HG02759 (cell line): ENCODE data around the gene EDDM3A.
"Not testable (repeated sequence)": the region's sequence is repeated elsewhere in the genome, so short reads cannot be mapped to it uniquely, and the experiment has no call there.

Experiments
- ATAC-seq: cut with Tn5 transposase; IDR thresholded peaks from one replicate; pipeline ENCODE4 v1.9.1; 2021; ENCODE audit warnings: mild to moderate bottlenecking, moderate library complexity; ENCODE audit not compliant: unreplicated experiment

EDDM3A gene

GRCh38 chr14:20745571-20746358 is at the start of gene EDDM3A:
Gene EDDM3A (plus strand): TSS chr14:20745887. CDS start chr14:20747581, 1,694 bp downstream.
- no peak for ATAC-seq

- no peak for ATAC-seq
These were observed 48.9 kb upstream of the EDDM3A start for GRCh38 chr14:20696764-20697163.

- ATAC-seq: no peak
These were observed 48.2 kb upstream of the EDDM3A start for GRCh38 chr14:20697273-20698017.

- no peak for ATAC-seq
These were observed 47.7 kb upstream of the EDDM3A start for GRCh38 chr14:20698018-20698329.

GRCh38 chr14:20698934-20699333 is 46.8 kb upstream of the EDDM3A start:
- ATAC-seq: no peak

- ATAC-seq: no peak
These were observed 45.8 kb upstream of the EDDM3A start for GRCh38 chr14:20699931-20700330.

GRCh38 chr14:20700965-20701364 is 44.7 kb upstream of the EDDM3A start:
- not testable (repeated sequence) for ATAC-seq

GRCh38 chr14:20706657-20707355 is 38.9 kb upstream of the EDDM3A start:
- no peak for ATAC-seq

- no peak for ATAC-seq
These were observed 38.1 kb upstream of the EDDM3A start for GRCh38 chr14:20707622-20708021.

- ATAC-seq: no peak
These were observed 34.4 kb upstream of the EDDM3A start for GRCh38 chr14:20711261-20711660.

GRCh38 chr14:20711685-20712084 is 34.0 kb upstream of the EDDM3A start:
- ATAC-seq: no peak

- no peak for ATAC-seq
These were observed 32.8 kb upstream of the EDDM3A start for GRCh38 chr14:20712904-20713303.

GRCh38 chr14:20714593-20715250 is 31.0 kb upstream of the EDDM3A start:
- no peak for ATAC-seq

- no peak for ATAC-seq
These were observed 25.9 kb upstream of the EDDM3A start for GRCh38 chr14:20719777-20720176.

- ATAC-seq: no peak
These were observed 24.9 kb upstream of the EDDM3A start for GRCh38 chr14:20720741-20721140.

- ATAC-seq: no peak
These were observed 23.7 kb upstream of the EDDM3A start for GRCh38 chr14:20722016-20722415.

- ATAC-seq: no peak
These were observed 22.2 kb upstream of the EDDM3A start for GRCh38 chr14:20723488-20723887.

GRCh38 chr14:20726121-20726520 is 19.6 kb upstream of the EDDM3A start:
- not testable (repeated sequence) for ATAC-seq

- no peak for ATAC-seq
These were observed 19.2 kb upstream of the EDDM3A start for GRCh38 chr14:20726531-20726930.

- ATAC-seq: no peak
These were observed 14.8 kb upstream of the EDDM3A start for GRCh38 chr14:20730891-20731290.

- no peak for ATAC-seq
These were observed 13.2 kb upstream of the EDDM3A start for GRCh38 chr14:20732477-20732876.
